SU-DHL-6 (cell line): ENCODE measurements around the gene LNX1.

ENCODE experiments used
- CTCF ChIP-seq: fragments of 200-600 bp; sonication (generic); IDR thresholded peaks from one replicate; pipeline ENCODE4 v1.5.1; 2017; ENCODE audit warnings: antibody characterized with exemption, mild to moderate bottlenecking, low read length, moderate library complexity; ENCODE audit not compliant: insufficient read depth, poor library complexity, severe bottlenecking
- EZH2phosphoT487 ChIP-seq: fragments of 200-600 bp; sonication (generic), shearing (Covaris generic); conservative IDR thresholded peaks from 2 replicates; pipeline ENCODE4 v1.6.1; 2018; ENCODE audit warnings: mild to moderate bottlenecking, antibody characterized with exemption, low read length, moderate library complexity, mixed read lengths

GRCh38 chr4:53485658-53486040, 105.6 kb downstream of the LNX1 start:
- TF ChIP-seq CTCF (no peak), EZH2phosphoT487 (no peak)
